ENCODE measurements around the gene RAB35.

- TF ChIP-seq POLR2A (IDR thresholded peaks at IDR 0.05; ENCODE audit: low read length) = no peak
- no peak for TF ChIP-seq GATA1 (IDR thresholded peaks at IDR 0.05; ENCODE audit: low read depth, low read length)
These were observed 61.1 kb downstream of the RAB35 start for GRCh38 chr12:120055231-120056000.

Measured in erythroblast (primary cell).